CD4-positive, alpha-beta T cell (primary cell): ENCODE results near the gene NGFR. TPM values are rescaled to one million over a fixed set of nuclear protein-coding genes. Genes with fewer than 3 reads are reported as not detected.

Source experiments
- ATAC-seq: fragments of 200-7000 bp; cut with Tn5 transposase; one replicate; pipeline ENCODE4 v1.10.0; 2022; ENCODE audit warnings: mild to moderate bottlenecking; ENCODE audit not compliant: poor library complexity
- CTCF ChIA-PET: fragments of 350-600 bp; sonication (Branson Sonifier 250); formaldehyde crosslinking; loops from one replicate; lab custom pipeline; 2021; ENCODE audit warnings: antibody characterized with exemption, inconsistent platforms; lab: Charles Lee
- POLR2A ChIA-PET: fragments of 350-600 bp; sonication (Branson Sonifier 250); formaldehyde crosslinking; loops from one replicate; lab custom pipeline; 2021; ENCODE audit warnings: antibody characterized with exemption, inconsistent platforms; lab: Charles Lee
- DNase-seq, 14 experiments: peaks; one replicate each; pipeline ENCODE4 v3.0.0-alpha.2; 2013 to 2020; ENCODE audit warnings: mixed read lengths in 2 of 14
- H3K27ac ChIP-seq, 2 donors: one replicate each; pipeline versions ENCODE4 v1.5.1 to v1.7.0; 2013; ENCODE audit warnings: low read length in 2 of 2, low read depth in 1 of 2, mild to moderate bottlenecking in 1 of 2
- H3K27me3 ChIP-seq, 2 experiments: 1 replicate in 1 of 2; 2 replicates in 1 of 2; pipeline versions ENCODE4 v1.6.1 to v1.7.0; 2013; ENCODE audit warnings: low read length in 2 of 2, control low read depth in 1 of 2, mild to moderate bottlenecking in 1 of 2, moderate library complexity in 1 of 2; ENCODE audit not compliant: insufficient read depth in 2 of 2, control insufficient read depth in 1 of 2
- H3K36me3 ChIP-seq: one replicate; pipeline ENCODE4 v1.6.1; 2013; ENCODE audit warnings: low read length, control low read depth; ENCODE audit not compliant: insufficient read depth
- H3K4me1 ChIP-seq: one replicate; pipeline ENCODE4 v1.6.1; 2013; ENCODE audit warnings: low read length, control low read depth; ENCODE audit not compliant: insufficient read depth
- H3K4me3 ChIP-seq: one replicate; pipeline ENCODE4 v1.5.1; 2013; ENCODE audit warnings: mild to moderate bottlenecking, low read length, moderate library complexity
- H3K9me3 ChIP-seq, 2 experiments: 1 replicate in 1 of 2; 2 replicates in 1 of 2; pipeline versions ENCODE4 v1.6.1 to v1.7.0; 2013; ENCODE audit warnings: low read length in 2 of 2, mild to moderate bottlenecking in 2 of 2, control low read depth in 1 of 2, moderate library complexity in 1 of 2; ENCODE audit not compliant: control insufficient read depth in 1 of 2, insufficient read depth in 1 of 2
- H3K27ac Mint-ChIP-seq: one replicate; pipeline ENCODE4 v1.8.0; 2020; ENCODE audit warnings: mixed read lengths
- H3K27me3 Mint-ChIP-seq: one replicate; pipeline ENCODE4 v1.8.0; 2021; ENCODE audit warnings: mixed read lengths
- H3K36me3 Mint-ChIP-seq: one replicate; pipeline ENCODE4 v1.8.0; 2021; ENCODE audit warnings: low read depth, mixed read lengths
- H3K4me1 Mint-ChIP-seq: one replicate; pipeline ENCODE4 v1.8.0; 2021; ENCODE audit warnings: low read depth, mixed read lengths
- H3K4me3 Mint-ChIP-seq: one replicate; pipeline ENCODE4 v1.8.0; 2020; ENCODE audit warnings: mild to moderate bottlenecking, mixed read lengths
- H3K9me3 Mint-ChIP-seq: one replicate; pipeline ENCODE4 v1.8.0; 2020; ENCODE audit warnings: mixed read lengths
- CTCF ChIP-seq: fragments of 200-600 bp; IDR thresholded peaks from one replicate; pipeline ENCODE4 v1.8.0; 2022; ENCODE audit warnings: antibody characterized with exemption, mild to moderate bottlenecking
- intact Hi-C, 2 experiments: fragments of 100-400 bp; cut with DNase I in 1 of 2; cut with micrococcal nuclease in 1 of 2; formaldehyde crosslinking; loops; one replicate each; pipeline versions ENCODE4 v1.15.1 to v1.9.0; 2023 to 2025; cut with DNase I, micrococcal nuclease
- total RNA-seq, 174 experiments: library from RNA in 2 of 174; stranded (reverse) in 2 of 174; gene quantifications; one replicate each; pipeline ENCODE4 v1.2.3 and lab custom pipeline; 2021 to 2026

Gene NGFR
- total RNA-seq, 2 experiments from 2014 or later = 0.11 to 0.22 TPM

- no peak overlapping the region for H3K4me3 ChIP-seq
- H3K27me3 ChIP-seq = peaks cover 19 to 22% of the 10 kb centered on the region in 2 experiments
- Mint-ChIP-seq H3K4me3 (no peak overlapping the region), H3K36me3 (no peaks in the 10 kb centered on the region), H3K9me3 (no peaks in the 10 kb centered on the region), H3K4me1 (no peaks in the 10 kb centered on the region), H3K27me3 (peaks cover 52% of the 10 kb centered on the region), H3K27ac (no peak overlapping the region)
- ChIA-PET CTCF (no interaction called here), POLR2A (no interaction called here)
- H3K36me3 ChIP-seq = no peaks in the 10 kb centered on the region
- no peak overlapping the region for H3K27ac ChIP-seq
- intact Hi-C loops = no loop called here
- no peaks in the 10 kb centered on the region for H3K4me1 ChIP-seq
- H3K9me3 ChIP-seq = peaks cover 0 to 8% of the 10 kb centered on the region in 2 experiments
- ATAC-seq (no peak), DNase-seq (no peak)
- no peak for TF ChIP-seq CTCF
Observed at GRCh38 chr17:49508866-49509587, 13.9 kb downstream of the NGFR start.

- CTCF ChIA-PET = no interaction called here
Observed at GRCh38 chr17:49509588-49509917, 14.5 kb downstream of the NGFR start.

GRCh38 chr17:49510059-49510719, 15.1 kb downstream of the NGFR start:
- Mint-ChIP-seq H3K4me1 (no peaks in the 10 kb centered on the region), H3K4me3 (no peak overlapping the region), H3K27ac (no peak overlapping the region), H3K9me3 (no peaks in the 10 kb centered on the region), H3K36me3 (no peaks in the 10 kb centered on the region), H3K27me3 (peaks cover 42% of the 10 kb centered on the region)
- ATAC-seq (no peak), DNase-seq (no peak)
- H3K9me3 ChIP-seq = peaks cover 0 to 8% of the 10 kb centered on the region in 2 experiments
- peaks cover 18 to 19% of the 10 kb centered on the region in 2 experiments for H3K27me3 ChIP-seq
- ChIA-PET CTCF (no interaction called here), POLR2A (no interaction called here)
- TF ChIP-seq CTCF = no peak
- no peaks in the 10 kb centered on the region for H3K36me3 ChIP-seq
- intact Hi-C loops = no loop called here
- no peak overlapping the region for H3K27ac ChIP-seq
- H3K4me3 ChIP-seq = no peak overlapping the region
- no peaks in the 10 kb centered on the region for H3K4me1 ChIP-seq

More at GRCh38 chr17:49509588-49509917, 14.5 kb downstream of the NGFR start:
- H3K36me3 Mint-ChIP-seq = no peaks in the 10 kb centered on the region
- Histone ChIP-seq H3K27me3 (peaks cover 19 to 22% of the 10 kb centered on the region in 2 experiments), H3K4me1 (no peaks in the 10 kb centered on the region), H3K36me3 (no peaks in the 10 kb centered on the region), H3K4me3 (no peak overlapping the region), H3K27ac (no peak overlapping the region), H3K9me3 (peaks cover 0 to 8% of the 10 kb centered on the region in 2 experiments)
- ATAC-seq (no peak), DNase-seq (no peak)
- H3K4me3 Mint-ChIP-seq = no peak overlapping the region
- intact Hi-C loops = no loop called here
- POLR2A ChIA-PET = no interaction called here
- TF ChIP-seq CTCF = no peak
- H3K27ac Mint-ChIP-seq = no peak overlapping the region
- no peaks in the 10 kb centered on the region for H3K9me3 Mint-ChIP-seq
- H3K4me1 Mint-ChIP-seq = no peaks in the 10 kb centered on the region
- H3K27me3 Mint-ChIP-seq = peaks cover 47% of the 10 kb centered on the region
